GM18499 (cell line): ENCODE measurements around the gene SLC2A1.
"Not testable (repeated sequence)": the region's sequence is repeated elsewhere in the genome, so short reads cannot be mapped to it uniquely, and the experiment has no call there.

Experiments
- ATAC-seq: cut with Tn5 transposase; IDR thresholded peaks from one replicate; pipeline ENCODE4 v1.9.1; 2021; ENCODE audit warnings: moderate number of reproducible peaks; ENCODE audit not compliant: insufficient read depth, unreplicated experiment

SLC2A1 gene

GRCh38 chr1:42914092-42914627 is 44.5 kb downstream of the SLC2A1 start:
- no peak for ATAC-seq

GRCh38 chr1:42913426-42914091 is 45.1 kb downstream of the SLC2A1 start:
- ATAC-seq: no peak

- no peak for ATAC-seq
These were observed 47.7 kb downstream of the SLC2A1 start for GRCh38 chr1:42910985-42911384.

GRCh38 chr1:42908046-42908445 is 50.6 kb downstream of the SLC2A1 start:
- ATAC-seq: no peak

- no peak for ATAC-seq
These were observed 54.2 kb downstream of the SLC2A1 start for GRCh38 chr1:42904434-42904833.

- not testable (repeated sequence) for ATAC-seq
These were observed 58.7 kb downstream of the SLC2A1 start for GRCh38 chr1:42899960-42900359.

GRCh38 chr1:42891465-42892138 is 67.1 kb downstream of the SLC2A1 start:
- no peak for ATAC-seq

GRCh38 chr1:42889264-42889663 is 69.4 kb downstream of the SLC2A1 start:
- no peak for ATAC-seq

GRCh38 chr1:42888013-42888633 is 70.5 kb downstream of the SLC2A1 start:
- ATAC-seq: no peak

- no peak for ATAC-seq
These were observed 71.3 kb downstream of the SLC2A1 start for GRCh38 chr1:42887366-42887765.

- no peak for ATAC-seq
These were observed 71.9 kb downstream of the SLC2A1 start for GRCh38 chr1:42886800-42887199.

GRCh38 chr1:42886046-42886739 is 72.5 kb downstream of the SLC2A1 start:
- ATAC-seq: no peak

GRCh38 chr1:42880384-42880783 is 78.3 kb downstream of the SLC2A1 start:
- no peak for ATAC-seq

GRCh38 chr1:42877380-42877779 is 81.3 kb downstream of the SLC2A1 start:
- ATAC-seq: no peak

GRCh38 chr1:42876009-42876408 is 82.7 kb downstream of the SLC2A1 start:
- no peak for ATAC-seq
